NCI-H1436 (cell line): ENCODE measurements around the gene EIF2S3B.

Experiments used
- DNase-seq: peaks from one replicate; lab custom pipeline; 2025; lab: John Stamatoyannopoulos, UW

Gene EIF2S3B

GRCh38 chr12:10554228-10554755, 48.6 kb downstream of the EIF2S3B start:
- no peak for DNase-seq

GRCh38 chr12:10554756-10555481, 49.2 kb downstream of the EIF2S3B start:
- no peak for DNase-seq

GRCh38 chr12:10557329-10557728, 51.6 kb downstream of the EIF2S3B start:
- no peak for DNase-seq

GRCh38 chr12:10557766-10558165, 52.1 kb downstream of the EIF2S3B start:
- no peak for DNase-seq
